GM21515 (cell line): ENCODE data around the gene RDH16.
A peak's percentile ranks its signal among the peaks of the same experiment; 100 is the strongest.

Source experiments
- ATAC-seq: cut with Tn5 transposase; IDR thresholded peaks from one replicate; pipeline ENCODE4 v1.9.1; 2021; ENCODE audit not compliant: unreplicated experiment

Gene RDH16, protein sequence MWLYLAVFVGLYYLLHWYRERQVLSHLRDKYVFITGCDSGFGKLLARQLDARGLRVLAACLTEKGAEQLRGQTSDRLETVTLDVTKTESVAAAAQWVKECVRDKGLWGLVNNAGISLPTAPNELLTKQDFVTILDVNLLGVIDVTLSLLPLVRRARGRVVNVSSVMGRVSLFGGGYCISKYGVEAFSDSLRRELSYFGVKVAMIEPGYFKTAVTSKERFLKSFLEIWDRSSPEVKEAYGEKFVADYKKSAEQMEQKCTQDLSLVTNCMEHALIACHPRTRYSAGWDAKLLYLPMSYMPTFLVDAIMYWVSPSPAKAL

GRCh38 chr12:56957229-56958052 is at the start of gene RDH16:
RDH16 (minus strand) TSS chr12:56957608; CDS start chr12:56957462, 146 bp downstream.
- no peak for ATAC-seq

GRCh38 chr12:57006809-57007475 is 49.5 kb upstream of the RDH16 start:
- ATAC-seq, result no peak

DNA sequence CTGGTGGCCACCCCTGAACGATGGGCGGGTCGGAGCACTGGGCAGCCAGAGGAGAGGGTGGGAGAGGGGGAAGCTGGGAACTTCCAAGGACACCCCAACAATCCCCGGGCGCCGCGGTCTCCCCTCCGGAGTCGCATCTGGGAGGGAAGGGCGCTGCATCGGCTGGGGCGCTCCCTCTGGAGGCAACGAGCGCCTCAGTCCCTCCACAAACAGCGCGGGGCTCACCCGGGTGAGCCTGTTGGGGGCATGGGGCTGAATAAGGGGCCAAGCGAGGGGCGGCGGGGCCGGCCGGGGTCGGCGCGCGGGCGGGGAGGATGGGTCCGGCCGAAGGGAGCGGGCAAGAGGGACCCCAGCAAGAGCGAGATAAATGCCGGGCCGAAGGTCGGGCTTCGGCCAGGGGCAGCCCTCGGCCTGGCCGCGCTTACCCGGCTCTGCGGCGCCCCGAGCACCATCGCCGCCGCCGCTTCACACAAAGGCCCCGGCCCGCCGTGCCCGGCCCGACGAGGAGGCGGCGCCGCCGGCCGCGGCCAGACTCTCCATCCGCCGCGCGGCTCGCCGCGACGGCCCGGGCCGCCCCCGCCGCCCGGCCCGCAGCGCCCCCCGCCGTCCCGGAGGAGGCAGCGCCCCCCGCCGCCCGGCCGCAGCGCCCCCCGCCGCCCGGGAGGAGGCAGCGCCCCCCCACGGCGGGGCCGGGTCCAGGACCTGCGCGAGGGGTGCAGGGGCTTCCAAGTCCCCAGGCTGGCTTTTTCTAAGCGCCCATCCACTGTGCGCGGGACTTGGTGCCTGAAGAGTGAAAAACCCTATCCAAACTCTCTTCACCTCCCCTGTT is 48.8 kb upstream of the RDH16 start, which contains the start of gene ZBTB39:
TSS of gene ZBTB39 (minus strand) at position 567 of the 829 bp plus-strand sequence. CDS start 1,629 bp downstream, outside the sequence.
- peak; percentile 58 for ATAC-seq

GRCh38 chr12:57004651-57005050 is 47.2 kb upstream of the RDH16 start:
- no peak for ATAC-seq

DNA sequence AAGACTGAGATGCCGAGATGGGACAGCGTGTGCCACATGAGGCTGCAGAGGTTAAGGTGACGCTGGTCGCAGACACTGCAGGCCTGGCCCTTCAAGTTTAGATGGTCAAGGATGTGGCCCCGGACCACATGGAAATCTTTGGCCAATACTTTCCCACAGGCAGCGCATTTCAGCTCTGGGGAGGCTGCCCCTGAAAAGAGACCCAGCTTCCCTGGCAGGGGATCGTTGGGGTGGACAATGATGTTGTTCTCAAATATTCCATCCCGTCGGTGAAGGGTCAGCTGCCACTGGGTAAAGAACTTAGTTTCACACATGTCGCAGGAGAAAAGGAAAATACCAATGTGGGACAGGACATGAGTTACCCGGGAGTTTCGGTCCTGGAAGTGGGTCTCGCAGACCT is 46.0 kb upstream of the RDH16 start:
- no peak for ATAC-seq

GRCh38 chr12:57001448-57001906 is 44.1 kb upstream of the RDH16 start:
- no peak for ATAC-seq

DNA sequence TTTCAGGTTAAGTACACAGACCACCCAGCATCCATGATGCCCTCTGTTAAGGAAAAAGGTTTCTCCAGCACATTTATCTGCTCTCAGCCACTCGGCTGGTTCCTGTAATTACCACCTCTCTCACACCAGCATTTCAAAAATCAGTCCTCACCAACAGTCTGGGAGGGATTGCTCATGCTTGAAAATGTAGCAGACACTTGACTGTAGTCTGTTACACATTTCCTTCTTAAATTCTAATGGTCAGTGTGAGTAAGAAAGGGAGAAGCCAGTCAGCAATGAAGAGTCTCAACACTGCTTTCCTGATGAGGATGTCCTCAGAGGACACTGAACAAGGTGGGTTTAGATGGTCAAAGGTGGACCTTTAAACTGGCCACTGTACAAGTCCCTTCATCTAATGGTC is 43.0 kb upstream of the RDH16 start:
- ATAC-seq, result no peak

- ATAC-seq, result no peak
These were observed 42.0 kb upstream of the RDH16 start for GRCh38 chr12:56999456-56999855.

GRCh38 chr12:56998981-56999380 is 41.6 kb upstream of the RDH16 start:
- peak; percentile 72 for ATAC-seq

DNA sequence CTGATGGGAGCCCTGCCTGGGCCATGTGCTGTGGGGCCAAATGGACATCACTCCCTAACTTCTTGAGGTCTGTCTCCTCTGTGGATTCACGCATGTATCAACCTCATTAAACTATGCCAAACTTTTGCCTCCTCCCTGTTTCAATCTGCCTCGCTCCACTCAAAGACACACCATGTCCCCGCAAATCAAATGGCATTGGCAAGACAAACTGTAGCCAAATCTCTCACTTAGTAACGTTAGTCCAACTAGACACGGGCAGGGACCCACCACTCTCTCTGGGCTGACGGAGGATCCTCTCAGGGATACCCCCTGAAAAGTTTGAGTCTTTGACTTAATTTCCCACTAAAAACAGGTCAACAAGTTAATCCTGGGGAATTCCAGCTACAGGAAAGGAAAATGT is 40.9 kb upstream of the RDH16 start:
- ATAC-seq, result no peak

DNA sequence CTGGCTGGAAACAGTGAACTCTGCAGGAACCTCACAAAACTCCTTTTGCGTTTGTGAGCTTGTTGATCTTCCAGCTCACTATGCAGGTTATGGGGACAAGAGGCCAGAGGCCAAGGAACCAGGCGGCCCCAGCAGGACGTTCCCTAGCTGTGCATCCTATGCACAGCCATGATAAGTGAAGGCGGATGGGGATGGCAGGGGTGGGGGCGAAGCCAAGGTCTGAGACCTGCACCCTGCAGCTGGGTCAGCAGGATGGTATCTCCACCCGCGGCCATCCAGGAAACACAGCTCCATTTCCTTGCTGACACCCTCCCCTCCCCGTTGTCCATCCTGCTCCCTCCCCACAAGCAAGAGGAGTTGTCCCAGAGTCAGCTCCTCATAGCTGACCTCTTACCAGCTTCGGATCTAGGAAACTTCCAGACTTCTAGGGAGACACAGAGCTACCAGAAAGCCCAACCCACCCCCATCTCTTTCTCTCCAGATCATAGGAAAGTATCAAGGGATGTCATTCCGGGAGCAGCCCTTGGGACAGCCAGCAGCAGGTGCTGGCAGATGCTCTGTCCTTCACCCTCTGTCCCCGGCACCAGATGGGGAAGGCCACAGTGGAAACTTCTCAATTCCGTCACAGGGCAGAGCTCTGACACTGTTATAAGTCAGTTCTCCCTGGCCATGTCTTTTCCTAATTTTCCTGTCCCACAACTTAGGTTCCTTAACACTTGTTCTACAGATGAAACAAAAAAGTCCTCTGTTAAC is 39.6 kb upstream of the RDH16 start:
- ATAC-seq, result no peak

GRCh38 chr12:56995930-56996496 is 38.6 kb upstream of the RDH16 start:
- ATAC-seq, result no peak

DNA sequence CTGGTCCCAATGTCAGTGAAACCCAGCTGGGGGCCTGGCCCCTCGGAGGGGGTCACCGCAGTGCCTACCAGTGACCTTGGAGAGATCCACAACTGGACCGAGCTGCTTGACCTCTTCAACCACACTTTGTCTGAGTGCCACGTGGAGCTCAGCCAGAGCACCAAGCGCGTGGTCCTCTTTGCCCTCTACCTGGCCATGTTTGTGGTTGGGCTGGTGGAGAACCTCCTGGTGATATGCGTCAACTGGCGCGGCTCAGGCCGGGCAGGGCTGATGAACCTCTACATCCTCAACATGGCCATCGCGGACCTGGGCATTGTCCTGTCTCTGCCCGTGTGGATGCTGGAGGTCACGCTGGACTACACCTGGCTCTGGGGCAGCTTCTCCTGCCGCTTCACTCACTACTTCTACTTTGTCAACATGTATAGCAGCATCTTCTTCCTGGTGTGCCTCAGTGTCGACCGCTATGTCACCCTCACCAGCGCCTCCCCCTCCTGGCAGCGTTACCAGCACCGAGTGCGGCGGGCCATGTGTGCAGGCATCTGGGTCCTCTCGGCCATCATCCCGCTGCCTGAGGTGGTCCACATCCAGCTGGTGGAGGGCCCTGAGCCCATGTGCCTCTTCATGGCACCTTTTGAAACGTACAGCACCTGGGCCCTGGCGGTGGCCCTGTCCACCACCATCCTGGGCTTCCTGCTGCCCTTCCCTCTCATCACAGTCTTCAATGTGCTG is 38.0 kb upstream of the RDH16 start:
- ATAC-seq, result no peak

GRCh38 chr12:56994231-56994746 is 36.9 kb upstream of the RDH16 start:
- ATAC-seq, result no peak

- ATAC-seq, result no peak
These were observed 35.9 kb upstream of the RDH16 start for GRCh38 chr12:56993346-56993745.

- ATAC-seq, result no peak
These were observed 34.2 kb upstream of the RDH16 start for GRCh38 chr12:56991319-56992246.

GRCh38 chr12:56990648-56991318 is 33.4 kb upstream of the RDH16 start:
- no peak for ATAC-seq
